SK-MEL-5 (cell line): ENCODE data around the gene CD81. TPM values are rescaled to one million over a fixed set of nuclear protein-coding genes. Genes with fewer than 3 reads are reported as not detected.

Experiments
- DNase-seq: peaks from one replicate; pipeline ENCODE4 v3.0.0-alpha.2; 2016; ENCODE audit warnings: low read depth, low spot score
- in situ Hi-C: cut with HindIII; loops from 2 replicates; pipeline ENCODE4 v1.10.0; 2016; ENCODE audit warnings: low sequenced_read_pairs, high pct_unique_total_duplicates, low pct_unique_long_range_greater_than_20kb
- total RNA-seq: library from RNA; depleted of rRNA; stranded (reverse); fragments of >200 nt; shearing (Covaris generic); gene quantifications from 2 replicates; pipeline ENCODE4 v1.2.3, GENCODE V29; 2014

The CD81 gene
- total RNA-seq, 1 experiment from 2014 or later: 132 TPM

- in situ Hi-C loops: no loop called here
- DNase-seq: no peak
Observed at GRCh38 chr11:2393941-2394817, 17.1 kb downstream of the CD81 start.

- no peak for DNase-seq
- in situ Hi-C loops: no loop called here
Observed at GRCh38 chr11:2394818-2395105, 17.7 kb downstream of the CD81 start.

GRCh38 chr11:2395211-2395730, 18.2 kb downstream of the CD81 start:
- in situ Hi-C loops: no loop called here
- no peak for DNase-seq

GRCh38 chr11:2395856-2396255, 18.7 kb downstream of the CD81 start:
- in situ Hi-C loops: no loop called here
- no peak for DNase-seq

GRCh38 chr11:2396471-2396870, 19.4 kb downstream of the CD81 start:
- in situ Hi-C loops: no loop called here
- no peak for DNase-seq

GRCh38 chr11:2397005-2397404, 19.9 kb downstream of the CD81 start:
- DNase-seq: no peak
- in situ Hi-C loops: no loop called here

GRCh38 chr11:2398664-2399355, 21.7 kb downstream of the CD81 start:
- in situ Hi-C loops: no loop called here
- DNase-seq: peak; percentile 31

- DNase-seq: peak; percentile 14
- in situ Hi-C loops: no loop called here
Observed at GRCh38 chr11:2399488-2400068, 22.5 kb downstream of the CD81 start.

GRCh38 chr11:2400069-2400761, 23.1 kb downstream of the CD81 start, which contains the start of gene TSSC4:
TSSC4 (plus strand) TSS chr11:2400750; CDS start chr11:2402634, 1,884 bp downstream.
- in situ Hi-C loops: no loop called here
- DNase-seq: peak; percentile 100

GRCh38 chr11:2400762-2401435, 23.8 kb downstream of the CD81 start:
- in situ Hi-C loops: no loop called here
- no peak for DNase-seq

GRCh38 chr11:2401436-2401984, 24.4 kb downstream of the CD81 start:
- in situ Hi-C loops: no loop called here
- peak; percentile 26 for DNase-seq

- in situ Hi-C loops: no loop called here
- no peak for DNase-seq
Observed at GRCh38 chr11:2402106-2402505, 25.0 kb downstream of the CD81 start.

- in situ Hi-C loops: no loop called here
- DNase-seq: no peak
Observed at GRCh38 chr11:2402890-2403645, 26.0 kb downstream of the CD81 start.

GRCh38 chr11:2404735-2405196, 27.7 kb downstream of the CD81 start:
- in situ Hi-C loops: no loop called here
- no peak for DNase-seq

- no peak for DNase-seq
- in situ Hi-C loops: no loop called here
Observed at GRCh38 chr11:2406451-2406850, 29.3 kb downstream of the CD81 start.

GRCh38 chr11:2406878-2407410, 29.8 kb downstream of the CD81 start:
- in situ Hi-C loops: no loop called here
- DNase-seq: no peak
